HG02798 (cell line): Measurements from ENCODE around the gene NDN.

Experiments used
- ATAC-seq: cut with Tn5 transposase; IDR thresholded peaks from one replicate; pipeline ENCODE4 v1.9.1; 2021; ENCODE audit warnings: mild to moderate bottlenecking; ENCODE audit not compliant: unreplicated experiment, poor library complexity

NDN gene

GRCh38 chr15:23644829-23645228, 42.3 kb downstream of the NDN start:
- no peak for ATAC-seq

GRCh38 chr15:23642413-23643044, 44.6 kb downstream of the NDN start:
- peak; percentile 74 for ATAC-seq
